IMR-90 (cell line): ENCODE data around the gene ACAD9. TPM values are rescaled to one million over a fixed set of nuclear protein-coding genes. Genes with fewer than 3 reads are reported as not detected.

Source experiments
- ATAC-seq: fragments of 200-7000 bp; cut with Tn5 transposase; 2 replicates; pipeline ENCODE4 v1.9.1; 2020; ENCODE audit warnings: low read depth, mild to moderate bottlenecking, moderate library complexity
- BruUV-seq: library from RNA; stranded (reverse); fragments of 400-500 nt; replicated peaks from 2 replicates; lab custom pipeline; 2021; lab: Mats Ljungman, UMichigan
- CTCF ChIA-PET: fragments of 300-600 bp; formaldehyde crosslinking; extraction: SDS; loops from one replicate; lab custom pipeline; 2021; ENCODE audit warnings: antibody characterized with exemption; lab: Yijun Ruan, JAX
- POLR2A ChIA-PET: fragments of 300-600 bp; sonication (Branson Sonifier 250); formaldehyde crosslinking; loops from one replicate; lab custom pipeline; 2022; ENCODE audit warnings: antibody characterized with exemption; ENCODE audit not compliant: unreplicated experiment; lab: Charles Lee
- DNase-seq: peaks from one replicate; pipeline ENCODE4 v3.0.0; 2013
- H2AFZ ChIP-seq: replicated peaks from 2 replicates; pipeline ENCODE3; 2013; ENCODE audit warnings: low read length, mild to moderate bottlenecking; ENCODE audit not compliant: poor library complexity
- H2AK5ac ChIP-seq: 2 replicates; pipeline ENCODE4 v1.6.1; 2013; ENCODE audit warnings: low read depth, low read length, inconsistent platforms
- H2AK9ac ChIP-seq: replicated peaks from 2 replicates; pipeline ENCODE3; 2013; ENCODE audit warnings: mild to moderate bottlenecking, low read depth, low read length, moderate library complexity; ENCODE audit not compliant: poor library complexity
- H2BK120ac ChIP-seq: 2 replicates; pipeline ENCODE4 v1.6.1; 2013; ENCODE audit warnings: low read depth, low read length, inconsistent platforms
- H2BK15ac ChIP-seq: 3 replicates; pipeline ENCODE4 v1.6.1; 2013; ENCODE audit warnings: low read depth, low read length, inconsistent platforms
- H2BK20ac ChIP-seq: 2 replicates; pipeline ENCODE4 v1.6.1; 2013; ENCODE audit warnings: low read depth, mild to moderate bottlenecking, inconsistent platforms, low read length, moderate library complexity
- H2BK5ac ChIP-seq: 2 replicates; pipeline ENCODE4 v1.6.1; 2013; ENCODE audit warnings: mild to moderate bottlenecking, low read depth, low read length, inconsistent platforms; ENCODE audit not compliant: poor library complexity, severe bottlenecking
- H3K14ac ChIP-seq: replicated peaks from 2 replicates; pipeline ENCODE4 v1.6.1; 2013; ENCODE audit warnings: low read depth, low read length, inconsistent platforms
- H3K18ac ChIP-seq: 2 replicates; pipeline ENCODE4 v1.6.1; 2013; ENCODE audit warnings: low read depth, low read length, control low read depth
- H3K23ac ChIP-seq: 2 replicates; pipeline ENCODE4 v1.6.1; 2013; ENCODE audit warnings: low read depth, low read length, inconsistent platforms
- H3K27ac ChIP-seq: 2 replicates; pipeline ENCODE4 v1.5.1; 2013; ENCODE audit warnings: mild to moderate bottlenecking, control low read depth, low read length; ENCODE audit not compliant: insufficient read depth
- H3K27me3 ChIP-seq: 2 replicates; pipeline ENCODE4 v1.6.1; 2013; ENCODE audit warnings: low read length; ENCODE audit not compliant: control insufficient read depth, insufficient read depth
- H3K36me3 ChIP-seq: 2 replicates; pipeline ENCODE4 v1.6.1; 2013; ENCODE audit warnings: low read length, mixed read lengths; ENCODE audit not compliant: control insufficient read depth, insufficient read depth
- H3K4ac ChIP-seq: 2 replicates; pipeline ENCODE4 v1.6.1; 2013; ENCODE audit warnings: low read depth, low read length, inconsistent platforms
- H3K4me1 ChIP-seq: 2 replicates; pipeline ENCODE4 v1.6.1; 2013; ENCODE audit warnings: low read length, mixed read lengths; ENCODE audit not compliant: control insufficient read depth, insufficient read depth
- H3K4me2 ChIP-seq: 2 replicates; pipeline ENCODE4 v1.6.1; 2013; ENCODE audit warnings: low read depth, mild to moderate bottlenecking, control low read depth, low read length, moderate library complexity
- H3K4me3 ChIP-seq: 2 replicates; pipeline ENCODE4 v1.5.1; 2013; ENCODE audit warnings: low read depth, mild to moderate bottlenecking, control low read depth, low read length, moderate library complexity; ENCODE audit not compliant: insufficient read depth
- H3K56ac ChIP-seq: 2 replicates; pipeline ENCODE4 v1.6.1; 2013; ENCODE audit warnings: low read length, inconsistent platforms; ENCODE audit not compliant: insufficient read depth; ENCODE audit errors: extremely low read depth
- H3K79me1 ChIP-seq, 2 experiments: 2 replicates each; pipeline ENCODE4 v1.6.1; 2013; ENCODE audit warnings: low read length in 2 of 2, inconsistent platforms in 1 of 2, low read depth in 1 of 2
- H3K9ac ChIP-seq: 2 replicates; pipeline ENCODE4 v1.6.1; 2013; ENCODE audit warnings: low read depth, low read length, control low read depth
- H3K9me1 ChIP-seq: 2 replicates; pipeline ENCODE4 v1.6.1; 2013; ENCODE audit warnings: low read length, inconsistent platforms; ENCODE audit not compliant: insufficient read depth
- H3K9me3 ChIP-seq: 2 replicates; pipeline ENCODE4 v1.6.1; 2013; ENCODE audit warnings: low read length; ENCODE audit not compliant: control insufficient read depth, insufficient read depth
- H4K20me1 ChIP-seq: 2 replicates; pipeline ENCODE4 v1.6.1; 2013; ENCODE audit warnings: low read length, inconsistent platforms; ENCODE audit not compliant: insufficient read depth
- H4K5ac ChIP-seq: 2 replicates; pipeline ENCODE4 v1.6.1; 2013; ENCODE audit warnings: mild to moderate bottlenecking, low read depth, low read length, control low read depth
- H4K8ac ChIP-seq, 2 experiments: 2 replicates each; pipeline ENCODE4 v1.6.1; 2013; ENCODE audit warnings: low read depth in 2 of 2, low read length in 2 of 2, control low read depth in 1 of 2, inconsistent platforms in 1 of 2
- H4K91ac ChIP-seq: 2 replicates; pipeline ENCODE4 v1.6.1; 2013; ENCODE audit warnings: low read depth, low read length, inconsistent platforms; ENCODE audit not compliant: insufficient read depth
- CTCF ChIP-seq: conservative IDR thresholded peaks from 2 replicates; pipeline ENCODE4 v1.5.1; 2012; ENCODE audit warnings: mild to moderate bottlenecking, low read depth, low read length, improper control_type of control experiment
- MAFK ChIP-seq: IDR thresholded peaks from 2 replicates; pipeline ENCODE4 v1.6.1; 2012; ENCODE audit warnings: low read depth, low read length, improper control_type of control experiment
- NFE2L2 ChIP-seq: fragments of 150-350 bp; IDR thresholded peaks from 2 replicates; pipeline ENCODE4 v1.6.1; 2016; ENCODE audit warnings: low read depth, mild to moderate bottlenecking, low read length
- WGBS, 2 experiments: methylation state at CpG; one replicate each; pipeline versions ENCODE4 v1.1.5 to v1.1.7; 2013; ENCODE audit warnings: missing lambda C conversion rate in 2 of 2; ENCODE audit not compliant: insufficient read length in 1 of 2; ENCODE audit errors: extremely low coverage in 2 of 2; 5-methylcytosine and 5-hydroxymethylcytosine counted together
- dilution Hi-C: fragments of 300-500 bp; cut with HindIII; formaldehyde crosslinking; loops from one replicate; pipeline ENCODE4 v1.14.3; 2018; ENCODE audit warnings: low sequenced_read_pairs; ENCODE audit not compliant: unreplicated experiment
- in situ Hi-C: fragments of 300-500 bp; cut with MboI; formaldehyde crosslinking; loops from 3 replicates; pipeline ENCODE4 v1.14.3; 2019; ENCODE audit warnings: low sequenced_read_pairs, inconsistent platforms, mixed read lengths
- intact Hi-C: fragments of 100-400 bp; cut with micrococcal nuclease; formaldehyde crosslinking; loops from 2 replicates; pipeline ENCODE4 v1.10.0; 2022
- polyA plus RNA-seq, 3 experiments: library from polyadenylated mRNA; depleted of rRNA; stranded (reverse); fragments of >200 nt; gene quantifications; 2 replicates each; pipeline ENCODE4 v1.2.3, GENCODE V29; 2012; ENCODE audit warnings: low replicate concordance in 1 of 3
- total RNA-seq: library from RNA; depleted of rRNA; stranded (reverse); fragments of >200 nt; gene quantifications from 2 replicates; pipeline ENCODE4 v1.2.3, GENCODE V29; 2012

The ACAD9 gene
- total and polyA plus RNA-seq, 2 of the 4 experiments (the other 2 are of a cell fraction) = 31.2 to 41.3 TPM

- H3K36me3 ChIP-seq = peaks cover 34% of the 10 kb centered on the region
- H4K5ac ChIP-seq = no peak overlapping the region
- no peak overlapping the region for H2BK120ac ChIP-seq
- BruUV-seq = no TSS peak
- intact Hi-C loops = no loop called here
- in situ Hi-C loops = no loop called here
- no peak overlapping the region for H2AK9ac ChIP-seq
- H3K27me3 ChIP-seq = no peaks in the 10 kb centered on the region
- ChIA-PET CTCF (interaction anchor here (0.6 kb wide), 1 partner anchor 127 kb away, joined by 4 read pairs; no protein-coding TSS in a partner anchor), POLR2A (no interaction called here)
- no peak overlapping the region for H3K4me3 ChIP-seq
- H4K8ac ChIP-seq = no peak overlapping the region
- H3K56ac ChIP-seq = no peak overlapping the region
- H3K4me2 ChIP-seq = no peak overlapping the region
- no peaks in the 10 kb centered on the region; the same call in 1 of the 2 replicates for H4K20me1 ChIP-seq
- H3K9me3 ChIP-seq = no peaks in the 10 kb centered on the region
- no peak overlapping the region for H2BK15ac ChIP-seq
- no peak overlapping the region for H2BK20ac ChIP-seq
- no CpG with 5 or more reads among the region's 7 CpGs for WGBS, 2 experiments
- H4K91ac ChIP-seq = no peak overlapping the region
- dilution Hi-C loops = no loop called here
- no peak overlapping the region for H3K14ac ChIP-seq
- TF ChIP-seq NFE2L2 (peak; percentile 79), MAFK (peak; percentile 59), CTCF (no peak)
- H3K4me1 ChIP-seq = no peaks in the 10 kb centered on the region
- DNase-seq (no peak), ATAC-seq (0 out of 2 replicates have a peak, but pooled peaks have one; percentile 17)
- 0 out of 2 replicates have a peak overlapping the region, but pooled peaks have one; percentile 12 for H2AK5ac ChIP-seq
- no peak overlapping the region for H3K9ac ChIP-seq
- peaks cover 10 to 45% of the 10 kb centered on the region in 2 experiments; a peak in 3 of 4 replicates for H3K79me1 ChIP-seq
- peak overlapping the region; percentile 44; the same call in 1 of the 2 replicates for H3K27ac ChIP-seq
- no peak overlapping the region for H3K18ac ChIP-seq
- H3K4ac ChIP-seq = no peak overlapping the region
- H2BK5ac ChIP-seq = no peak overlapping the region
- no peak overlapping the region for H2AFZ ChIP-seq
- peaks cover 7% of the 10 kb centered on the region; the same call in 1 of the 2 replicates for H3K9me1 ChIP-seq
- H3K23ac ChIP-seq = no peak overlapping the region
These were observed 9.9 kb downstream of the ACAD9 start for GRCh38 chr3:128889139-128889894.
